SK-N-DZ (cell line): ENCODE data around the gene SRRM5.

Experiments used
- small RNA-seq, 2 experiments: library from RNA; depleted of rRNA; stranded (forward); fragments of <200 nt; gene quantifications; one replicate each; pipeline ENCODE3, GENCODE V24; 2014

SRRM5 gene

Small RNA genes within 50 kb of the gene (small RNA-seq; reads per million reads assigned to genes)
- gene RN7SL368P: 0 reads per million in 2 experiments
